ENCODE measurements around the gene STPG3. TPM values are rescaled to one million over a fixed set of nuclear protein-coding genes. Genes with fewer than 3 reads are reported as not detected.
A peak's percentile ranks its signal among the peaks of the same experiment; 100 is the strongest.

The STPG3 gene
- polyA plus RNA-seq, 2 of the 4 experiments (the other 2 are of a cell fraction) = not detected

DNA sequence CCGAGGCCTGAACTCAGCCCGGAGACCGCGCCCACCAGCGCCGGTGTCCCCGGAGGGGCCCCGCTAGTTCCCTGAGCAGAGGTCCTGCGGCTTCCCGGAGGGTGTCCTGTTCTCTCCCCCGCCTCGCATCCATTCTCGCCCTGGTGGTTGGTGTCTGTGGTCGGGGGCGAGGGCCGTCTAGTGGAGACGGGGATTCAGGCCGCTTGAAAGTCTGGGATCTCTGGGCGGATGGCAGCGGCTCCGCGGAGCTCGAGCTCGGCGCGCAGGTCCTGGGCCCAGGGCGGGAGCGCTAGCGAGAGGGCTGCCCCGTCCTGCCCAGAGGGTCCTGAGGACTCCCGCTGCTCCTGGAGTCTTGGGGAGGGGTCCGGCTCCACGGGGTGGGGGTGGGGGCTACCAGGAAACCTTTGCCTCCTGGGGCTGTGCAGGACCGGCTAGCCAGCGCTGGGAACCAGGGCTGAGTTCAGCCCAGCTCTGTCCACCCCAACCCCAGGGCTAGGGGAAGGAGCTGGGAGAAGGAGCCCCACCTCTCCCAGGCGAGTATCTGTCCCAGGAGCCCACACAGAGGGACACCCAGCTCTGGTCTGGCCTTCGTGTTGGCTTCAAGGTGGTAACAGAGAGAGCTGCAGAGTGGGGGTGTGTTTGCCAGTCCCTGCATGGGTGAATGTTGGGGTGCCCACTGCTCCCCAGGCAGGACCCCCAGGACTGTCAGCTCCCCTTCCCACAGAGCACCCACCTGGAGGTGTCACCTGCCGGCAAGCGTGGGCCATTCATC, 30.4 kb downstream of the STPG3 start:
- WGBS (ENCODE audit: missing lambda C conversion rate) = 95% methylated on average over 33 of the region's 39 CpGs
- FAIRE-seq (no peak), ATAC-seq (no peak), DNase-seq (ENCODE audit: low read depth in 1 of 2, low spot score in 1 of 2) (no peak)
- H3K4me2 ChIP-seq = no peak overlapping the region
- peaks cover 19% of the 10 kb centered on the region for H3K4me1 ChIP-seq
- H3K9me3 ChIP-seq = no peaks in the 10 kb centered on the region
- CTCF ChIA-PET = interaction anchor here (0.7 to 1.5 kb wide), 5 partner anchors 13 to 141 kb away, joined by 3 to 7 read pairs (median 5); partner anchors contain the start of genes EXD3, NOXA1 and NRARP
- no peak overlapping the region for H3K4me3 ChIP-seq
- POLR2A ChIA-PET = no interaction called here
- H3K27ac ChIP-seq = no peak overlapping the region
- no peak for TF ChIP-seq RCOR1 (IDR thresholded peaks at IDR 0.05; ENCODE audit: low read depth, low read length)
- no peak for TF ChIP-seq PHF8 (IDR thresholded peaks at IDR 0.05; ENCODE audit: borderline replicate concordance, low read depth)
- no peak for TF ChIP-seq FOSL2 (IDR thresholded peaks at IDR 0.05)
- no peak for TF ChIP-seq FOSL2 (CRISPR knock-in tag; IDR thresholded peaks at IDR 0.05)
- no peak for TF ChIP-seq MAZ (IDR thresholded peaks at IDR 0.05; ENCODE audit: borderline replicate concordance, low read depth, low read length)
- TF ChIP-seq SREBF2 (IDR thresholded peaks at IDR 0.05) = no peak
- TF ChIP-seq TFCP2L1 (CRISPR knock-in tag; IDR thresholded peaks at IDR 0.05) = no peak
- no peak for TF ChIP-seq ESRRA (IDR thresholded peaks at IDR 0.05; ENCODE audit: borderline replicate concordance, low read length)
- no peak for TF ChIP-seq FOSB (CRISPR knock-in tag; IDR thresholded peaks at IDR 0.05)
- no peak for TF ChIP-seq HOXB13 (CRISPR knock-in tag; IDR thresholded peaks at IDR 0.05; ENCODE audit: low read depth)

DNA sequence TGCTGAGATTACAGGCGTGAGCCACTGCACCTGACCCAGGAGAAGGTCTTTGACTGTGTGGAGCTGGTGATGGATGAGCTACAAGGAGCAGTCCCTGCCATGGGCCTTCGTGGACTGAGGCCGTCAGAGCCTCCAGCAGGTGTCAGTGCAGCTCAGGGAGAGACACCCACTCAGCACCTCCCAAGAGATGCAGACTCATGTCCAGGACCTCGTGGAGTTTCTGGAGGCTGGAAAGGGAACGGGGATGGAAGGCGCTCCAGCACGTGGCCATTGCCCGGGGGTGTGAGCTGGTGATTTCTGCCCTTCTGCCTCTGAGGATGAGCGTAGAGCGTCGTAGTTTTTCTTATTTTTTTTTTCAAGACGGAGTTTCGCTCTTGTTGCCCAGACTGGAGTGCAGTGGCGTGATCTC, 35.9 kb downstream of the STPG3 start:
- Histone ChIP-seq H3K9me3 (no peaks in the 10 kb centered on the region), H3K4me2 (no peak overlapping the region), H3K4me3 (no peak overlapping the region), H3K4me1 (peaks cover 7% of the 10 kb centered on the region; the same call in 1 of the 3 replicates), H3K27ac (no peak overlapping the region)
- ChIA-PET POLR2A (interaction anchor here (0.6 to 1.2 kb wide), 2 partner anchors 15 to 151 kb away, joined by 3 read pairs; partner anchors contain the start of gene NRARP), CTCF (interaction anchor here (0.6 to 2.3 kb wide), 33 partner anchors 8 to 274 kb away, joined by 3 to 18 read pairs (median 4); partner anchors contain the start of genes EXD3, NRARP, STPG3 and TOR4A)
- WGBS (ENCODE audit: missing lambda C conversion rate) = 51% methylated on average over 14 of the region's 14 CpGs
- FAIRE-seq (no peak), ATAC-seq (peak; percentile 99 to 100), DNase-seq (ENCODE audit: low read depth in 1 of 2, low spot score in 1 of 2) (peak; percentile 88 to 94)
- TF ChIP-seq NR3C1 (IDR thresholded peaks at IDR 0.05) (no peak), FOXS1 (CRISPR knock-in tag; IDR thresholded peaks at IDR 0.05) (no peak), CHD4 (IDR thresholded peaks at IDR 0.05; ENCODE audit: borderline replicate concordance) (no peak), ZC3H11A (IDR thresholded peaks at IDR 0.05) (no peak), HOXB5 (CRISPR knock-in tag; IDR thresholded peaks at IDR 0.05) (no peak), CBX2 (IDR thresholded peaks at IDR 0.05; ENCODE audit: borderline replicate concordance, low read depth) (no peak), TP53 (CRISPR knock-in tag; IDR thresholded peaks at IDR 0.05) (no peak), JUNB (IDR thresholded peaks at IDR 0.05) (no peak), CHD2 (IDR thresholded peaks at IDR 0.05; ENCODE audit: low read length, partially characterized antibody) (no peak), POLR2AphosphoS2 (conservative IDR thresholded peaks at IDR 0.05; ENCODE audit: low read length) (no peak), KDM1A (IDR thresholded peaks at IDR 0.05; ENCODE audit: low read depth) (no peak), HOXB13 (CRISPR knock-in tag; IDR thresholded peaks at IDR 0.05; ENCODE audit: low read depth) (no peak), FOSB (CRISPR knock-in tag; IDR thresholded peaks at IDR 0.05) (no peak), CEBPB (IDR thresholded peaks at IDR 0.05) (no peak), ZNF302 (CRISPR knock-in tag; IDR thresholded peaks at IDR 0.05) (no peak), TFCP2L1 (CRISPR knock-in tag; IDR thresholded peaks at IDR 0.05) (no peak), RFX5 (IDR thresholded peaks at IDR 0.05) (no peak), RARB (CRISPR knock-in tag; IDR thresholded peaks at IDR 0.05) (no peak), MAZ (IDR thresholded peaks at IDR 0.05; ENCODE audit: borderline replicate concordance, low read depth, low read length) (no peak), POLR2A (IDR thresholded peaks at IDR 0.05; ENCODE audit: low read length) (no peak), BHLHE40 (IDR thresholded peaks at IDR 0.05; ENCODE audit: low read depth, low read length) (no peak), GATA3 (IDR thresholded peaks at IDR 0.05; ENCODE audit: borderline replicate concordance) (no peak), FOSL2 (IDR thresholded peaks at IDR 0.05) (no peak), FOSL2 (CRISPR knock-in tag; IDR thresholded peaks at IDR 0.05) (no peak), PHF8 (IDR thresholded peaks at IDR 0.05; ENCODE audit: borderline replicate concordance, low read depth) (no peak)
- TF ChIP-seq, protein P1, sequence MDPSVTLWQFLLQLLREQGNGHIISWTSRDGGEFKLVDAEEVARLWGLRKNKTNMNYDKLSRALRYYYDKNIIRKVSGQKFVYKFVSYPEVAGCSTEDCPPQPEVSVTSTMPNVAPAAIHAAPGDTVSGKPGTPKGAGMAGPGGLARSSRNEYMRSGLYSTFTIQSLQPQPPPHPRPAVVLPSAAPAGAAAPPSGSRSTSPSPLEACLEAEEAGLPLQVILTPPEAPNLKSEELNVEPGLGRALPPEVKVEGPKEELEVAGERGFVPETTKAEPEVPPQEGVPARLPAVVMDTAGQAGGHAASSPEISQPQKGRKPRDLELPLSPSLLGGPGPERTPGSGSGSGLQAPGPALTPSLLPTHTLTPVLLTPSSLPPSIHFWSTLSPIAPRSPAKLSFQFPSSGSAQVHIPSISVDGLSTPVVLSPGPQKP (IDR thresholded peaks at IDR 0.05; ENCODE audit: low read depth, low read length) = no peak
- TF ChIP-seq, protein P2, sequence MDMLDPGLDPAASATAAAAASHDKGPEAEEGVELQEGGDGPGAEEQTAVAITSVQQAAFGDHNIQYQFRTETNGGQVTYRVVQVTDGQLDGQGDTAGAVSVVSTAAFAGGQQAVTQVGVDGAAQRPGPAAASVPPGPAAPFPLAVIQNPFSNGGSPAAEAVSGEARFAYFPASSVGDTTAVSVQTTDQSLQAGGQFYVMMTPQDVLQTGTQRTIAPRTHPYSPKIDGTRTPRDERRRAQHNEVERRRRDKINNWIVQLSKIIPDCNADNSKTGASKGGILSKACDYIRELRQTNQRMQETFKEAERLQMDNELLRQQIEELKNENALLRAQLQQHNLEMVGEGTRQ (IDR thresholded peaks at IDR 0.05) = peak; percentile 52
- TF ChIP-seq, protein P3, sequence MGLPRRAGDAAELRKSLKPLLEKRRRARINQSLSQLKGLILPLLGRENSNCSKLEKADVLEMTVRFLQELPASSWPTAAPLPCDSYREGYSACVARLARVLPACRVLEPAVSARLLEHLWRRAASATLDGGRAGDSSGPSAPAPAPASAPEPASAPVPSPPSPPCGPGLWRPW (IDR thresholded peaks at IDR 0.05) = no peak
- TF ChIP-seq, protein P4, sequence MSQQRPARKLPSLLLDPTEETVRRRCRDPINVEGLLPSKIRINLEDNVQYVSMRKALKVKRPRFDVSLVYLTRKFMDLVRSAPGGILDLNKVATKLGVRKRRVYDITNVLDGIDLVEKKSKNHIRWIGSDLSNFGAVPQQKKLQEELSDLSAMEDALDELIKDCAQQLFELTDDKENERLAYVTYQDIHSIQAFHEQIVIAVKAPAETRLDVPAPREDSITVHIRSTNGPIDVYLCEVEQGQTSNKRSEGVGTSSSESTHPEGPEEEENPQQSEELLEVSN (IDR thresholded peaks at IDR 0.05; ENCODE audit: borderline replicate concordance, low read depth) = peak; percentile 70; the same call in 1 of the 2 replicates
- TF ChIP-seq, protein P5, sequence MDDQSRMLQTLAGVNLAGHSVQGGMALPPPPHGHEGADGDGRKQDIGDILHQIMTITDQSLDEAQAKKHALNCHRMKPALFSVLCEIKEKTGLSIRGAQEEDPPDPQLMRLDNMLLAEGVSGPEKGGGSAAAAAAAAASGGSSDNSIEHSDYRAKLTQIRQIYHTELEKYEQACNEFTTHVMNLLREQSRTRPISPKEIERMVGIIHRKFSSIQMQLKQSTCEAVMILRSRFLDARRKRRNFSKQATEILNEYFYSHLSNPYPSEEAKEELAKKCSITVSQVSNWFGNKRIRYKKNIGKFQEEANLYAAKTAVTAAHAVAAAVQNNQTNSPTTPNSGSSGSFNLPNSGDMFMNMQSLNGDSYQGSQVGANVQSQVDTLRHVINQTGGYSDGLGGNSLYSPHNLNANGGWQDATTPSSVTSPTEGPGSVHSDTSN (IDR thresholded peaks at IDR 0.05) = no peak
- TF ChIP-seq, protein P6, sequence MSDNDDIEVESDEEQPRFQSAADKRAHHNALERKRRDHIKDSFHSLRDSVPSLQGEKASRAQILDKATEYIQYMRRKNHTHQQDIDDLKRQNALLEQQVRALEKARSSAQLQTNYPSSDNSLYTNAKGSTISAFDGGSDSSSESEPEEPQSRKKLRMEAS (IDR thresholded peaks at IDR 0.05) = peak; percentile 89
